Measurements from ENCODE around the gene ARHGAP6. TPM values are rescaled to one million over a fixed set of nuclear protein-coding genes. Genes with fewer than 3 reads are reported as not detected.

Gene ARHGAP6
- total and polyA plus RNA-seq, 2 of the 13 experiments (the other 11 are each of a cell fraction or from before 2014, with no cell fraction given): 0.11 TPM; not detected in 1

GRCh38 chrX:11557120-11557519, 108.6 kb downstream of the ARHGAP6 start (continued):
- no peak for TF ChIP-seq EEA1 (CRISPR knock-in tag; IDR thresholded peaks at IDR 0.05; ENCODE audit: borderline replicate concordance)
- no peak for TF ChIP-seq PHF8 (CRISPR knock-in tag; IDR thresholded peaks at IDR 0.05)

- Histone ChIP-seq H3K79me2 (ENCODE audit: insufficient read depth, low read length) (no peaks in the 10 kb centered on the region), H4K20me1 (ENCODE audit: insufficient read depth, low read length) (no peaks in the 10 kb centered on the region), H3K4me3 (replicated peaks in 1 of 3; ENCODE audit: insufficient read depth in 1 of 3, low read depth in 2 of 3, low read length in 3 of 3) (no peak overlapping the region), H2AFZ (ENCODE audit: low read length) (no peak overlapping the region), H3K4me1 (ENCODE audit: insufficient read depth, low read length) (no peaks in the 10 kb centered on the region), H3K9ac (ENCODE audit: insufficient read depth, low read depth, low read length) (no peak overlapping the region), H3K9me3 (ENCODE audit: low read length) (no peaks in the 10 kb centered on the region), H3K27me3 (ENCODE audit: control insufficient read depth in 1 of 2, insufficient read depth in 2 of 2, low read length in 2 of 2) (no peaks in the 10 kb centered on the region), H3K36me3 (replicated peaks in 1 of 2; ENCODE audit: control insufficient read depth in 1 of 2, insufficient read depth in 2 of 2, low read length in 2 of 2) (no peaks in the 10 kb centered on the region), H3K4me2 (ENCODE audit: low read depth, low read length) (no peak overlapping the region), H3K27ac (ENCODE audit: extremely low read length, insufficient read depth, low read length) (no peak overlapping the region)
- in situ Hi-C loops (cut with HindIII; ENCODE audit: extremely low pct_ligation_motif_present, low pct_unique_long_range_greater_than_20kb) (no loop called here), intact Hi-C loops (cut with micrococcal nuclease; ENCODE audit: unreplicated experiment) (no loop called here)
- BruUV-seq (replicated peaks): no TSS peak
- ChIA-PET POLR2A (no interaction called here), CTCF (ENCODE audit: low intra/inter-chr PET ratio, low total read pairs) (no interaction called here)
- TF ChIP-seq ZNF747 (CRISPR knock-in tag; IDR thresholded peaks at IDR 0.05; ENCODE audit: borderline replicate concordance) (no peak), SIX4 (CRISPR knock-in tag; IDR thresholded peaks at IDR 0.05) (no peak), ZNF605 (CRISPR knock-in tag; IDR thresholded peaks at IDR 0.05) (no peak), PATZ1 (CRISPR knock-in tag; IDR thresholded peaks at IDR 0.05) (no peak), ZMAT5 (CRISPR knock-in tag; IDR thresholded peaks at IDR 0.05; ENCODE audit: borderline replicate concordance, low read depth) (no peak), SP4 (CRISPR knock-in tag; IDR thresholded peaks at IDR 0.05) (no peak), KLF9 (CRISPR knock-in tag; IDR thresholded peaks at IDR 0.05; ENCODE audit: low read depth) (no peak), MTERF4 (CRISPR knock-in tag; IDR thresholded peaks at IDR 0.05) (no peak), SNAPC5 (CRISPR knock-in tag; IDR thresholded peaks at IDR 0.05; ENCODE audit: borderline replicate concordance) (no peak), PAF1 (CRISPR knock-in tag; IDR thresholded peaks at IDR 0.05) (no peak)
- 23% methylated on average over 5 of the region's 5 CpGs for whole genome bisulfite sequencing (ENCODE audit: low lambda C conversion rate)
- no peak for FAIRE-seq
- ATAC-seq: no peak
- peak; percentile 6 for DNase-seq (ENCODE audit: low spot score)
Observed at GRCh38 chrX:11555759-11556158, 110.0 kb downstream of the ARHGAP6 start.

Data from HepG2 (cell line).